K562 (cell line): ENCODE results near the gene RBM19. TPM values are rescaled to one million over a fixed set of nuclear protein-coding genes. Genes with fewer than 3 reads are reported as not detected.

ENCODE experiments used
- ATAC-seq: fragments of 200-7000 bp; cut with Tn5 transposase; 3 replicates; pipeline ENCODE4 v1.9.1; 2020; ENCODE audit warnings: moderate library complexity
- BruUV-seq: library from RNA; stranded (reverse); fragments of 400-500 nt; replicated peaks from 2 replicates; lab custom pipeline; 2021; lab: Mats Ljungman, UMichigan
- CTCF ChIA-PET: fragments of 300-600 bp; formaldehyde crosslinking; extraction: SDS; loops from one replicate; lab custom pipeline; 2021; ENCODE audit warnings: low intra/inter-chr PET ratio; lab: Yijun Ruan, JAX
- POLR2A ChIA-PET: fragments of 300-600, 350-650 bp; sonication (Branson Sonifier 250); formaldehyde crosslinking; extraction: SDS; loops from one replicate; lab custom pipeline; 2021; ENCODE audit warnings: antibody characterized with exemption, inconsistent platforms; lab: Yijun Ruan, JAX
- DNase-seq, 4 experiments: peaks; one replicate each; pipeline versions ENCODE4 v3.0.0 to v3.0.0-alpha.2; 2011 to 2018; ENCODE audit warnings: low spot score in 3 of 4, mixed read lengths in 3 of 4; ENCODE audit errors: extremely low read depth in 1 of 4
- FAIRE-seq: peaks from 2 replicates; lab custom pipeline; 2011; peaks lifted over from hg19 to GRCh38; lab: Jason Lieb, UNC
- H2AFZ ChIP-seq: 2 replicates; pipeline ENCODE4 v1.6.0; 2011; ENCODE audit warnings: low read depth, low read length, control low read depth, inconsistent platforms
- H3K27ac ChIP-seq: fragments of 200-600 bp; 3 replicates; pipeline ENCODE4 v1.8.0; 2011; ENCODE audit warnings: low read depth, mild to moderate bottlenecking, control low read depth, inconsistent platforms, low read length, moderate library complexity, mixed read lengths; ENCODE audit errors: extremely low read depth
- H3K27me3 ChIP-seq, 2 experiments: fragments of 300-600 bp in 1 of 2; 2 replicates in 1 of 2; 3 replicates in 1 of 2; pipeline versions ENCODE4 v1.6.0 to v1.8.0; 2011; ENCODE audit warnings: inconsistent platforms in 2 of 2, low read length in 2 of 2, mild to moderate bottlenecking in 1 of 2, mixed read lengths in 1 of 2, moderate library complexity in 1 of 2; ENCODE audit not compliant: control insufficient read depth in 2 of 2, insufficient read depth in 2 of 2
- H3K36me3 ChIP-seq: fragments of 300-600 bp; 3 replicates; pipeline ENCODE4 v1.8.0; 2011; ENCODE audit warnings: mild to moderate bottlenecking, low read length, inconsistent platforms; ENCODE audit not compliant: control insufficient read depth, insufficient read depth
- H3K4me1 ChIP-seq, 2 experiments: fragments of 200-600 bp in 1 of 2; replicated peaks in 1 of 2; 2 replicates in 1 of 2; 3 replicates in 1 of 2; pipeline versions ENCODE4 v1.5.1 to v1.8.0; 2011; ENCODE audit warnings: inconsistent platforms in 2 of 2, low read length in 2 of 2, mild to moderate bottlenecking in 1 of 2, mixed read lengths in 1 of 2, moderate library complexity in 1 of 2; ENCODE audit not compliant: control insufficient read depth in 2 of 2, insufficient read depth in 2 of 2
- H3K4me2 ChIP-seq: 2 replicates; pipeline ENCODE4 v1.6.1; 2011; ENCODE audit warnings: low read length, control low read depth, inconsistent platforms, mixed read lengths; ENCODE audit not compliant: insufficient read depth
- H3K4me3 ChIP-seq: fragments of 200-600 bp; sonication (generic), shearing (Covaris generic); 2 replicates; pipeline ENCODE4 v1.5.1; 2016; ENCODE audit warnings: control low read depth, inconsistent platforms
- H3K79me2 ChIP-seq: fragments of 200-600 bp; 3 replicates; pipeline ENCODE4 v1.8.0; 2011; ENCODE audit warnings: low read length, inconsistent platforms; ENCODE audit not compliant: control insufficient read depth, insufficient read depth
- H3K9ac ChIP-seq, 2 experiments: 2 replicates each; pipeline versions ENCODE4 v1.6.0 to v1.6.1; 2011; ENCODE audit warnings: low read depth in 2 of 2, low read length in 2 of 2, control low read depth in 1 of 2, inconsistent platforms in 1 of 2, mild to moderate bottlenecking in 1 of 2, mixed read lengths in 1 of 2; ENCODE audit not compliant: insufficient read depth in 1 of 2
- H3K9me1 ChIP-seq: one replicate; pipeline ENCODE4 v1.6.0; 2011; ENCODE audit warnings: inconsistent platforms, mild to moderate bottlenecking, low read length, moderate library complexity; ENCODE audit not compliant: control insufficient read depth, insufficient read depth
- H3K9me3 ChIP-seq: replicated peaks from 2 replicates; pipeline ENCODE4 v1.5.1; 2011; ENCODE audit warnings: low read depth, low read length, inconsistent platforms; ENCODE audit not compliant: control insufficient read depth, insufficient read depth
- H4K20me1 ChIP-seq: replicated peaks from 2 replicates; pipeline ENCODE4 v1.6.1; 2011; ENCODE audit warnings: low read length, inconsistent platforms, mixed read lengths; ENCODE audit not compliant: control insufficient read depth, insufficient read depth
- ATF4 ChIP-seq: fragments of 450-650 bp; formaldehyde crosslinking; IDR thresholded peaks from 2 replicates; pipeline ENCODE4 v1.4.0; 2022; ENCODE audit warnings: mild to moderate bottlenecking, moderate library complexity
- CHD1 ChIP-seq: fragments of 200-600 bp; sonication (generic); IDR thresholded peaks from one replicate; pipeline ENCODE4 v1.6.1; 2012; ENCODE audit warnings: mild to moderate bottlenecking, moderate library complexity, low read length, inconsistent platforms
- COPS2 ChIP-seq: fragments of 450-650 bp; conservative IDR thresholded peaks from 2 replicates; pipeline ENCODE4 v1.6.1; 2016; ENCODE audit warnings: mild to moderate bottlenecking, moderate library complexity
- MBD2 ChIP-seq: sonication (generic); IDR thresholded peaks from 2 replicates; pipeline ENCODE4 v1.6.1; 2016; ENCODE audit warnings: low read depth, borderline replicate concordance
- NR1H2 ChIP-seq: sonication (generic); formaldehyde crosslinking; IDR thresholded peaks from 2 replicates; pipeline ENCODE4 v1.4.0; 2020; ENCODE audit warnings: mild to moderate bottlenecking, missing genetic modification reagents
- RBM39 ChIP-seq: fragments of 200-400 bp; formaldehyde crosslinking; optimal IDR thresholded peaks from 2 replicates; pipeline ENCODE3; 2018; ENCODE audit warnings: low read depth, low read length
- SRSF9 ChIP-seq: fragments of 200-400 bp; formaldehyde crosslinking; IDR thresholded peaks from 2 replicates; pipeline ENCODE4 v1.6.1; 2017; ENCODE audit warnings: low read depth, low read length, borderline replicate concordance
- TEAD1 ChIP-seq, 2 experiments: fragments of 450-650 bp in 1 of 2; sonication (generic) in 1 of 2; formaldehyde crosslinking; IDR thresholded peaks; 2 replicates each; pipeline versions ENCODE4 v1.4.0 to v1.8.0; 2020 to 2022; ENCODE audit warnings: mild to moderate bottlenecking in 2 of 2, missing genetic modification reagents in 1 of 2
- U2AF1 ChIP-seq: fragments of 200-400 bp; formaldehyde crosslinking; optimal IDR thresholded peaks from 2 replicates; pipeline ENCODE3; 2017; ENCODE audit warnings: mild to moderate bottlenecking, low read depth, low read length, moderate library complexity
- ZBTB49 ChIP-seq: sonication (generic); formaldehyde crosslinking; IDR thresholded peaks from 2 replicates; pipeline ENCODE4 v1.8.0; 2022; ENCODE audit warnings: missing genetic modification reagents, mild to moderate bottlenecking, borderline replicate concordance
- ZNF586 ChIP-seq: fragments of 450-650 bp; formaldehyde crosslinking; conservative IDR thresholded peaks from 2 replicates; pipeline ENCODE4 v1.4.0; 2020; ENCODE audit warnings: mild to moderate bottlenecking, moderate library complexity
- WGBS: fragments of 100-300 bp; shearing (Covaris generic); methylation state at CpG from one replicate; pipeline ENCODE4 v1.1.6; 2016; ENCODE audit warnings: low coverage, mixed read lengths; ENCODE audit not compliant: insufficient coverage; ENCODE audit errors: missing lambda C conversion rate; 5-methylcytosine and 5-hydroxymethylcytosine counted together
- in situ Hi-C: fragments of 300-500 bp; cut with MboI; formaldehyde crosslinking; loops from 4 replicates; pipeline ENCODE4 v1.15.0; 2018; ENCODE audit warnings: inconsistent platforms, mixed read lengths
- intact Hi-C: fragments of 100-400 bp; cut with micrococcal nuclease; formaldehyde crosslinking; loops from 2 replicates; pipeline ENCODE4 v1.14.2; 2022
- polyA plus RNA-seq, 8 experiments: library from polyadenylated mRNA; depleted of rRNA in 4 of 8; stranded (reverse) in 5 of 8; unstranded in 3 of 8; fragments of >200 nt; fragmentation: Nextera tagmentation in 2 of 8; fragmentation: Illumina TruSeq in 1 of 8; extraction: Ambion mirVana in 2 of 8; extraction: Trizol in 1 of 8; gene quantifications; 2 replicates each; pipeline versions ENCODE4 v1.2.1 to v1.2.3, GENCODE V29; 2011 to 2014; ENCODE audit warnings: inconsistent platforms in 1 of 8, missing spikeins in 1 of 8
- total RNA-seq, 7 experiments: library from RNA; depleted of rRNA in 6 of 7; stranded (reverse); fragments of >200 nt in 6 of 7; fragmentation: Illumina TruSeq in 2 of 7; extraction: Trizol in 2 of 7; gene quantifications; 2 replicates each; pipeline versions ENCODE4 v1.2.1 to v1.2.3, GENCODE V29; 2011 to 2021; ENCODE audit warnings: low replicate concordance in 1 of 7
- TF ChIP-seq, protein P1 (sequence below): sonication (generic); formaldehyde crosslinking; IDR thresholded peaks from 2 replicates; pipeline ENCODE4 v1.8.0; 2023; ENCODE audit warnings: mild to moderate bottlenecking, missing genetic modification reagents
- TF ChIP-seq, protein P2 (sequence below): fragments of 250-450 bp; sonication (Bioruptor Pico); IDR thresholded peaks from 2 replicates; pipeline ENCODE4 v1.8.0; 2021; ENCODE audit warnings: borderline replicate concordance, mild to moderate bottlenecking, moderate library complexity; ENCODE audit not compliant: poor library complexity, severe bottlenecking
- TF ChIP-seq, protein P3 (sequence below): fragments of 450-650 bp; IDR thresholded peaks from 2 replicates; pipeline ENCODE4 v1.6.1; 2016; ENCODE audit warnings: mild to moderate bottlenecking

Gene RBM19
- total and polyA plus RNA-seq, 9 of the 15 experiments (the other 6 are each of a cell fraction or from before 2014, with no cell fraction given), result 16.0 to 58.4 (median 37.9) TPM

DNA sequence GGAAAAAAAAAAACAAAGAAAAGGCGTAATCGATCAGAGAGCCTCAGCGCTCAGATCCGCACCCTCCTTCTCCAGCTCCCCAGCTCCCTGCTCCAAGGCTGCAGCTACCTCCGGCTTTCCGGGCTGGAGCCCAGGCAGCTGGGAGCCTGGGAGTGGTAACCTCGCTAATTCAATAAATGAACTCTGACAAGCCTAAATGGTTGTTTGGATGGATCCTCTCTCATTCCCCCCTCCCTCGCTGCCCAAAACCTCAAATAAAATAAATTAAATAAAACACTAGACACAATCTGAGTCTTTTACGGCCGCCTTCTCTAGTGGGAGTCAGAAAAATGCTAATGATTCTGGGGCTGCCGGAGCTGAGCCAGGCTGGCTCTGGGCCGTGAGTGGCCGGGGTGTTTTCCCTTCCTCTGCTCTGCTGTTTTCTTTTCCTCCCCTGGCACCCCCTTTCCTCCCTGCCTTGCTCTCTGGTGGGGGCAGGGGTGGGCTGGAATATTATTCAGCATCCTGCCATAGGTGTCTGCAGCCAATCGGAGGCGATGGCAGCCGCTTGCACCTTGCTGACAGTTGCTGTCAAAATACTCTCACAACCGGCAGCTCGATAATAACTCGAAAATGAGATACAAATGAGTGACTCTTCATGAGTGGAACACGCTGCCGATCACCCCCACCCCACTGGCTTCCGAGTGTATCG is 76.1 kb downstream of the RBM19 start:
- H3K27me3 ChIP-seq, result no peaks in the 10 kb centered on the region
- H3K9ac ChIP-seq, result no peak overlapping the region
- no peak for DNase-seq
- H3K27ac ChIP-seq, result no peak overlapping the region
- H3K9me3 ChIP-seq, result no peaks in the 10 kb centered on the region
- BruUV-seq, result no TSS peak
- no peak for ATAC-seq
- no peaks in the 10 kb centered on the region for H3K4me1 ChIP-seq
- POLR2A ChIA-PET, result interaction anchor here (0.6 to 1.2 kb wide), 3 partner anchors 10 to 108 kb away, joined by 4 to 5 read pairs (median 5); no protein-coding TSS in a partner anchor
- H2AFZ ChIP-seq, result no peak overlapping the region
- WGBS, result 88% methylated on average over 22 of the region's 23 CpGs
- no peak overlapping the region for H3K4me3 ChIP-seq
- peaks cover 9% of the 10 kb centered on the region; the same call in 2 of the 3 replicates for H3K36me3 ChIP-seq
- in situ Hi-C loops, result no loop called here
- H4K20me1 ChIP-seq, result peaks cover 4% of the 10 kb centered on the region; the same call in 1 of the 2 replicates
- no peaks in the 10 kb centered on the region for H3K79me2 ChIP-seq
- no peak overlapping the region for H3K4me2 ChIP-seq
- FAIRE-seq, result no peak
- intact Hi-C loops, result no loop called here
- CTCF ChIA-PET, result no interaction called here
- no peaks in the 10 kb centered on the region for H3K9me1 ChIP-seq
- TF ChIP-seq U2AF1 (no peak), SRSF9 (no peak), TEAD1 (CRISPR knock-in tag; IDR thresholded peaks at IDR 0.05) (no peak), MBD2 (no peak), COPS2 (no peak), ATF4 (no peak), ZNF586 (CRISPR knock-in tag) (no peak), CHD1 (no peak), NR1H2 (no peak), RBM39 (no peak), ZBTB49 (CRISPR knock-in tag) (no peak)
- TF ChIP-seq, protein P1, sequence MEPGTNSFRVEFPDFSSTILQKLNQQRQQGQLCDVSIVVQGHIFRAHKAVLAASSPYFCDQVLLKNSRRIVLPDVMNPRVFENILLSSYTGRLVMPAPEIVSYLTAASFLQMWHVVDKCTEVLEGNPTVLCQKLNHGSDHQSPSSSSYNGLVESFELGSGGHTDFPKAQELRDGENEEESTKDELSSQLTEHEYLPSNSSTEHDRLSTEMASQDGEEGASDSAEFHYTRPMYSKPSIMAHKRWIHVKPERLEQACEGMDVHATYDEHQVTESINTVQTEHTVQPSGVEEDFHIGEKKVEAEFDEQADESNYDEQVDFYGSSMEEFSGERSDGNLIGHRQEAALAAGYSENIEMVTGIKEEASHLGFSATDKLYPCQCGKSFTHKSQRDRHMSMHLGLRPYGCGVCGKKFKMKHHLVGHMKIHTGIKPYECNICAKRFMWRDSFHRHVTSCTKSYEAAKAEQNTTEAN (CRISPR knock-in tag), result no peak
- TF ChIP-seq, protein P2, sequence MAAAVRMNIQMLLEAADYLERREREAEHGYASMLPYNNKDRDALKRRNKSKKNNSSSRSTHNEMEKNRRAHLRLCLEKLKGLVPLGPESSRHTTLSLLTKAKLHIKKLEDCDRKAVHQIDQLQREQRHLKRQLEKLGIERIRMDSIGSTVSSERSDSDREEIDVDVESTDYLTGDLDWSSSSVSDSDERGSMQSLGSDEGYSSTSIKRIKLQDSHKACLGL, result no peak
- TF ChIP-seq, protein P3, sequence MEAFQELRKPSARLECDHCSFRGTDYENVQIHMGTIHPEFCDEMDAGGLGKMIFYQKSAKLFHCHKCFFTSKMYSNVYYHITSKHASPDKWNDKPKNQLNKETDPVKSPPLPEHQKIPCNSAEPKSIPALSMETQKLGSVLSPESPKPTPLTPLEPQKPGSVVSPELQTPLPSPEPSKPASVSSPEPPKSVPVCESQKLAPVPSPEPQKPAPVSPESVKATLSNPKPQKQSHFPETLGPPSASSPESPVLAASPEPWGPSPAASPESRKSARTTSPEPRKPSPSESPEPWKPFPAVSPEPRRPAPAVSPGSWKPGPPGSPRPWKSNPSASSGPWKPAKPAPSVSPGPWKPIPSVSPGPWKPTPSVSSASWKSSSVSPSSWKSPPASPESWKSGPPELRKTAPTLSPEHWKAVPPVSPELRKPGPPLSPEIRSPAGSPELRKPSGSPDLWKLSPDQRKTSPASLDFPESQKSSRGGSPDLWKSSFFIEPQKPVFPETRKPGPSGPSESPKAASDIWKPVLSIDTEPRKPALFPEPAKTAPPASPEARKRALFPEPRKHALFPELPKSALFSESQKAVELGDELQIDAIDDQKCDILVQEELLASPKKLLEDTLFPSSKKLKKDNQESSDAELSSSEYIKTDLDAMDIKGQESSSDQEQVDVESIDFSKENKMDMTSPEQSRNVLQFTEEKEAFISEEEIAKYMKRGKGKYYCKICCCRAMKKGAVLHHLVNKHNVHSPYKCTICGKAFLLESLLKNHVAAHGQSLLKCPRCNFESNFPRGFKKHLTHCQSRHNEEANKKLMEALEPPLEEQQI, result no peak
